Peyer's patch (tissue), 4 donors: ENCODE data around the gene TRIM38. TPM values are rescaled to one million over a fixed set of nuclear protein-coding genes. Genes with fewer than 3 reads are reported as not detected.
"Not testable (repeated sequence)": the region's sequence is repeated elsewhere in the genome, so short reads cannot be mapped to it uniquely, and the experiment has no call there.

Experiments used
- DNase-seq, 3 donors: peaks; one replicate each; pipeline ENCODE4 v3.0.0-alpha.2; 2017 to 2019
- H3K27ac ChIP-seq, 4 donors: fragments of 200-600 bp; sonication (generic); one replicate each; pipeline ENCODE4 v1.5.1; 2016 to 2019
- H3K27me3 ChIP-seq, 2 donors: fragments of 200-600 bp; sonication (generic); one replicate each; pipeline ENCODE4 v1.5.1; 2019
- H3K36me3 ChIP-seq, 3 donors: fragments of 200-600 bp; sonication (generic); one replicate each; pipeline ENCODE4 v1.5.1; 2016 to 2019
- H3K4me1 ChIP-seq, 4 donors: fragments of 200-600 bp; sonication (generic); one replicate each; pipeline ENCODE4 v1.5.1; 2016 to 2019
- H3K4me3 ChIP-seq, 4 donors: fragments of 200-600 bp; sonication (generic); 1 replicate in 3 of 4; 2 replicates in 1 of 4; pipeline ENCODE4 v1.5.1; 2016 to 2019; ENCODE audit warnings: mild to moderate bottlenecking in 1 of 4
- H3K9me3 ChIP-seq, 4 donors: fragments of 200-600 bp; sonication (generic); one replicate each; pipeline ENCODE4 v1.5.1; 2016 to 2019; ENCODE audit warnings: mild to moderate bottlenecking in 1 of 4
- CTCF ChIP-seq, 6 experiments: fragments of 450-650 bp in 4 of 6; fragments of 200-600 bp in 2 of 6; sonication (generic) in 1 of 6; IDR thresholded peaks; one replicate each; pipeline ENCODE4 v1.5.1; 2017 to 2019; ENCODE audit warnings: antibody characterized with exemption in 6 of 6, mild to moderate bottlenecking in 3 of 6, moderate library complexity in 1 of 6
- POLR2A ChIP-seq, 2 donors: fragments of 450-650 bp; IDR thresholded peaks; one replicate each; pipeline ENCODE4 v1.5.1; 2017; ENCODE audit warnings: antibody characterized with exemption in 2 of 2, mild to moderate bottlenecking in 2 of 2, moderate library complexity in 2 of 2
- total RNA-seq, 4 donors: library from RNA; depleted of rRNA; stranded (reverse); fragments of >200 nt; gene quantifications; one replicate each; pipeline ENCODE4 v1.1.0, GENCODE V29; 2016

The TRIM38 gene
- total RNA-seq, 4 donors from 2014 or later: 15.3 to 24.8 (median 19.3) TPM

GRCh38 chr6:25927756-25928216 is 34.8 kb upstream of the TRIM38 start:
- no peak for TF ChIP-seq CTCF (IDR thresholded peaks at IDR 0.05)
- TF ChIP-seq POLR2A (IDR thresholded peaks at IDR 0.05): no peak
- Histone ChIP-seq H3K36me3 (no peaks in the 10 kb centered on the region), H3K4me1 (no peaks in the 10 kb centered on the region), H3K27ac (no peak overlapping the region), H3K9me3 (no peaks in the 10 kb centered on the region), H3K27me3 (no peaks in the 10 kb centered on the region), H3K4me3 (no peak overlapping the region)
- no peak for DNase-seq

GRCh38 chr6:25928562-25929324 is 33.9 kb upstream of the TRIM38 start:
- Histone ChIP-seq H3K4me1 (no peaks in the 10 kb centered on the region), H3K9me3 (no peaks in the 10 kb centered on the region), H3K27ac (no peak overlapping the region), H3K36me3 (no peaks in the 10 kb centered on the region), H3K4me3 (no peak overlapping the region), H3K27me3 (no peaks in the 10 kb centered on the region)
- TF ChIP-seq CTCF (IDR thresholded peaks at IDR 0.05) (no peak), POLR2A (IDR thresholded peaks at IDR 0.05) (no peak)
- DNase-seq: no peak

GRCh38 chr6:25929785-25930184 is 32.8 kb upstream of the TRIM38 start:
- H3K36me3 ChIP-seq, H3K27me3 ChIP-seq, H3K4me1 ChIP-seq, H3K27ac ChIP-seq, H3K9me3 ChIP-seq, DNase-seq, H3K4me3 ChIP-seq: not testable (repeated sequence)

- H3K27ac ChIP-seq: no peak within 1 kb of the TSS
- no peaks in the 10 kb centered on the region for H3K4me1 ChIP-seq
- no peaks in the 10 kb centered on the region for H3K27me3 ChIP-seq
- no peaks in the 10 kb centered on the region for H3K9me3 ChIP-seq
- H3K36me3 ChIP-seq: no peaks in the 10 kb centered on the region
- no peak for TF ChIP-seq CTCF (IDR thresholded peaks at IDR 0.05)
- no peak for TF ChIP-seq POLR2A (IDR thresholded peaks at IDR 0.05)
- no peak for DNase-seq
- no peak within 1 kb of the TSS for H3K4me3 ChIP-seq
Measured at GRCh38 chr6:25930532-25931410, 31.8 kb upstream of the TRIM38 start, which contains the start of gene SLC17A2. Gene SLC17A2, minus strand, starts transcription at chr6:25930691. Its CDS starts 4,895 bp downstream, at chr6:25925796.

GRCh38 chr6:25931411-25931709 is 31.2 kb upstream of the TRIM38 start:
- H3K27ac ChIP-seq: no peak overlapping the region
- H3K9me3 ChIP-seq: no peaks in the 10 kb centered on the region
- no peaks in the 10 kb centered on the region for H3K36me3 ChIP-seq
- TF ChIP-seq CTCF (IDR thresholded peaks at IDR 0.05): no peak
- no peak for TF ChIP-seq POLR2A (IDR thresholded peaks at IDR 0.05)
- H3K4me3 ChIP-seq: no peak overlapping the region
- no peak for DNase-seq
- no peaks in the 10 kb centered on the region for H3K4me1 ChIP-seq
- no peaks in the 10 kb centered on the region for H3K27me3 ChIP-seq

- H3K4me1 ChIP-seq: no peaks in the 10 kb centered on the region
- H3K27ac ChIP-seq: no peak overlapping the region
- no peak for TF ChIP-seq POLR2A (IDR thresholded peaks at IDR 0.05)
- no peak for TF ChIP-seq CTCF (IDR thresholded peaks at IDR 0.05)
- no peak overlapping the region for H3K4me3 ChIP-seq
- no peaks in the 10 kb centered on the region for H3K36me3 ChIP-seq
- H3K9me3 ChIP-seq: no peaks in the 10 kb centered on the region
- no peak for DNase-seq
- H3K27me3 ChIP-seq: no peaks in the 10 kb centered on the region
Measured at GRCh38 chr6:25934156-25934555, 28.4 kb upstream of the TRIM38 start.
